ENCODE results near the gene ZBTB9.
"Not testable (repeated sequence)": the region's sequence is repeated elsewhere in the genome, so short reads cannot be mapped to it uniquely, and the experiment has no call there.

ZBTB9 gene

GRCh38 chr6:33483678-33484077 lies 29.3 kb downstream of the ZBTB9 start:
- Histone ChIP-seq H3K4me2 (no peak overlapping the region), H3K4me1 (no peaks in the 10 kb centered on the region), H3K36me3 (no peaks in the 10 kb centered on the region), H3K9ac (no peak overlapping the region), H3K9me3 (replicated peaks in 1 of 11) (peaks cover 0 to 13% (median 0%) of the 10 kb centered on the region in 11 experiments; a peak in 4 of 22 replicates), H3K27ac (no peak overlapping the region), H3K27me3 (no peaks in the 10 kb centered on the region), H3K4me3 (no peak overlapping the region), H4K20me1 (no peaks in the 10 kb centered on the region)
- no peak for TF ChIP-seq Cebpa-rat (IDR thresholded peaks at IDR 0.05)

DNA sequence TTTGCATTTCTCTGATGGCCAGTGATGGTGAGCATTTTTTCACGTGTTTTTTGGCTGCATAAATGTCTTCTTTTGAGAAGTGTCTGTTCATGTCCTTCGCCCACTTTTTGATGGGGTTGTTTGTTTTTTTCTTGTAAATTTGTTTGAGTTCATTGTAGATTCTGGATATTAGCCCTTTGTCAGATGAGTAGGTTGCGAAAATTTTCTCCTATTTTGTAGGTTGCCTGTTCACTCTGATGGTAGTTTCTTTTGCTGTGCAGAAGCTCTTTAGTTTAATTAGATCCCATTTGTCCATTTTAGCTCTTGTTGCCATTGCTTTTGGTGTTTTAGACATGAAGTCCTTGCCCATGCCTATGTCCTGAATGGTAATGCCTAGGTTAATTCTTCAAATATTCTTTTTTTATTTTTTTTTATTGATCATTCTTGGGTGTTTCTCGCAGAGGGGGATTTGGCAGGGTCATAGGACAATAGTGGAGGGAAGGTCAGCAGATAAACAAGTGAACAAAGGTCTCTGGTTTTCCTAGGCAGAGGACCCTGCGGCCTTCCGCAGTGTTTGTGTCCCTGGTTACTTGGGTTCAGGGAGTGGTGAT lies 30.4 kb downstream of the ZBTB9 start:
- peaks cover 0 to 13% (median 0%) of the 10 kb centered on the region in 11 experiments; a peak in 4 of 22 replicates for H3K9me3 ChIP-seq (replicated peaks in 1 of 11)
- not testable (repeated sequence) for H3K4me3 ChIP-seq, H3K27me3 ChIP-seq, H3K36me3 ChIP-seq, H4K20me1 ChIP-seq, H3K9ac ChIP-seq, H3K27ac ChIP-seq, H3K4me1 ChIP-seq, H3K4me2 ChIP-seq

DNA sequence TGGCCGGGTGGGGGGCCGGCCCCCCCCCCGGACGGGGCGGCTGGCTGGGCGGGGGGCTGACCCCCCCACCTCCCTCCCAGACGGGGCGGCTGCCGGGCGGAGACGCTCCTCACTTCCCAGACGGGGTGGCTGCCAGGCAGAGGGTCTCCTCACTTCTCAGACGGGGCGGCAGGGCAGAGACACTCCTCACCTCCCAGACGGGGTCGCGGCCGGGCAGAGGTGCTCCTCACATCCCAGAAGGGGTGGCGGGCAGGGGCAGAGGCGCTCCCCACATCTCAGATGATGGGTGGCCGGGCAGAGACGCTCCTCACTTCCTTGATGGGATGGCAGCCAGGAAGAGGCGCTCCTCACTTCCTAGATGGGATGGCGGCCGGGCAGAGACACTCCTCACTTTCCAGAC lies 31.3 kb downstream of the ZBTB9 start:
- H3K27me3 ChIP-seq, H3K4me2 ChIP-seq, H3K36me3 ChIP-seq: not testable (repeated sequence)

DNA sequence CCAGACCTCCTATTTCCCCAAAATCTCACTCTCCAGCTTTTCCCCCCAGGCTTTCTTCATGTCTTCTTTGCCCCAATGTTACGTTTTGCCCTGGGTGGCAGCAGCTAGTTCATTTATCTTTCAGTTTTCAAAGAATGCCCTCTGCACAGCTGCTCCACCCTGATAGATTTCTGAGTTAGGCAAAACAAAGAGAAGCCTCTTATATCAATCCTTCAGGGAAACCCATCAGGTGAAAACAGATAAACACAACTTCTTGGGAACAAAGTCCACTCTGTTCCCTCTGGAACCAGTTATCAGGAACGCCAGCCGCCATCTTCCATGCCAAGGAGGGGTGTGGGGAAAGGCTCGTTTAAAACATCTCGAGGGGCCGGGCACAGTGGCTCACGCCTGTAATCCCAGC lies 34.0 kb downstream of the ZBTB9 start:
- no peaks in the 10 kb centered on the region for H3K4me1 ChIP-seq
- H3K4me3 ChIP-seq: no peak overlapping the region
- H3K27me3 ChIP-seq: no peaks in the 10 kb centered on the region
- H3K36me3 ChIP-seq: no peaks in the 10 kb centered on the region
- no peak for TF ChIP-seq Cebpa-rat (IDR thresholded peaks at IDR 0.05)
- H3K27ac ChIP-seq: no peak overlapping the region
- H3K9me3 ChIP-seq (replicated peaks in 1 of 11): peaks cover 0 to 13% (median 0%) of the 10 kb centered on the region in 11 experiments; a peak in 4 of 22 replicates
- no peaks in the 10 kb centered on the region for H4K20me1 ChIP-seq
- no peak overlapping the region for H3K4me2 ChIP-seq
- no peak overlapping the region for H3K9ac ChIP-seq

More for the DNA sequence above, 31.3 kb downstream of the ZBTB9 start:
- not testable (repeated sequence) for H3K27ac ChIP-seq, H3K9ac ChIP-seq, H3K4me1 ChIP-seq, H3K4me3 ChIP-seq, H4K20me1 ChIP-seq
- peaks cover 0 to 13% (median 0%) of the 10 kb centered on the region in 11 experiments; a peak in 4 of 22 replicates for H3K9me3 ChIP-seq (replicated peaks in 1 of 11)

DNA sequence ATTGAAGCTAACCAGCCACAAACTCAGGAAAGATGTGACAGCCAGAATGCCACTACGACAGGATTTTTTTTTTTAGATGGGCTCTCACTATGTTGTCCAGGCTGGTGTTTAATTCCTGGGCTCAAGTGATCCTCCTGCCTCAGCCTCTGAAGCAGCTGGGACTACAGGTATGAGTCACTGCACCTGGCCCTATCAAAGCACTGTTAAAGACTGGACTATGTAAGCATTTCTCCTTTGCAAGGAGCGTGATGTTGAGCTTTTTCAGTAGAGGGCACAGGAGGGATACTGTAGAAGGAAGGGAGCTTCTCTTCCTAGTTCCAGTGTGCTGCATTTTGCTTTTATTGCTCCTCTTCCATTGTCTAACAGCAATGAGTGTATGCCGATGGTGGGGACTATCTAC lies 35.8 kb downstream of the ZBTB9 start:
- H3K27ac ChIP-seq: no peak overlapping the region

DNA sequence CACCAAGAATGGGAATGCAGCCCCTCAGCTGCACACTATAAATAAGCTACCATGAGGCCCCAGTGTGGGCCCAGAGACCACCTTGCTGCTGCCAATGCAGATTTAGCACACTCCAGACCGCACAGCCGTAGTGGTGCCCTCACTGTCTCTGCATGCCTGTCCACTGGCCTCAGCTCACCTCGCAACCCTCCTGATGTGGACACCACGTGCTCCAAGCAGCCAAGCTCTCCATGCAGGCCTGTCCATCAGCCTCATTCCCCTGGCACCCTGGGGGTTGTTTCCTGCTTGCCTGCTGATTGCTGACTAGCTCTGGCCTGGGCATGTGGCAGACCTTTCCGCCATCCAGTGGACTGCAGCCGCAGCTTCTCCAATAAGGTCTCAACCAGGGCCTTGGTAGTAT lies 36.2 kb downstream of the ZBTB9 start:
- Histone ChIP-seq H4K20me1 (no peaks in the 10 kb centered on the region), H3K9ac (no peak overlapping the region), H3K27ac (no peak overlapping the region), H3K27me3 (no peaks in the 10 kb centered on the region), H3K4me3 (no peak overlapping the region), H3K4me2 (no peak overlapping the region), H3K9me3 (replicated peaks in 1 of 11) (peaks cover 0 to 10% (median 0%) of the 10 kb centered on the region in 11 experiments; a peak in 4 of 22 replicates), H3K36me3 (no peaks in the 10 kb centered on the region), H3K4me1 (no peaks in the 10 kb centered on the region)
- no peak for TF ChIP-seq Cebpa-rat (IDR thresholded peaks at IDR 0.05)

More for the DNA sequence above, 35.8 kb downstream of the ZBTB9 start:
- Histone ChIP-seq H3K36me3 (no peaks in the 10 kb centered on the region), H4K20me1 (no peaks in the 10 kb centered on the region), H3K4me1 (no peaks in the 10 kb centered on the region), H3K27me3 (no peaks in the 10 kb centered on the region), H3K9ac (no peak overlapping the region), H3K9me3 (replicated peaks in 1 of 11) (peaks cover 0 to 13% (median 0%) of the 10 kb centered on the region in 11 experiments; a peak in 4 of 22 replicates), H3K4me2 (no peak overlapping the region), H3K4me3 (no peak overlapping the region)
- no peak for TF ChIP-seq Cebpa-rat (IDR thresholded peaks at IDR 0.05)

- H3K9me3 ChIP-seq (replicated peaks in 1 of 11): no peaks in the 10 kb centered on the region
- no peaks in the 10 kb centered on the region for H4K20me1 ChIP-seq
- H3K27me3 ChIP-seq: no peaks in the 10 kb centered on the region
- H3K4me1 ChIP-seq: no peaks in the 10 kb centered on the region
- no peak for TF ChIP-seq Cebpa-rat (IDR thresholded peaks at IDR 0.05)
- H3K4me2 ChIP-seq: no peak overlapping the region
- no peaks in the 10 kb centered on the region for H3K36me3 ChIP-seq
- H3K4me3 ChIP-seq: no peak overlapping the region
- no peak overlapping the region for H3K27ac ChIP-seq
- no peak overlapping the region for H3K9ac ChIP-seq
These were observed 37.7 kb downstream of the ZBTB9 start for GRCh38 chr6:33492093-33492492.

- H3K4me3 ChIP-seq: no peak overlapping the region
- TF ChIP-seq Cebpa-rat (IDR thresholded peaks at IDR 0.05): no peak
- no peaks in the 10 kb centered on the region for H3K36me3 ChIP-seq
- H3K9me3 ChIP-seq (replicated peaks in 1 of 11): peaks cover 0 to 12% (median 7%) of the 10 kb centered on the region in 11 experiments; a peak in 11 of 22 replicates
- H3K4me1 ChIP-seq: no peaks in the 10 kb centered on the region
- H3K9ac ChIP-seq: no peak overlapping the region
- H3K27me3 ChIP-seq: no peaks in the 10 kb centered on the region
- H4K20me1 ChIP-seq: no peaks in the 10 kb centered on the region
- H3K27ac ChIP-seq: no peak overlapping the region
- no peak overlapping the region for H3K4me2 ChIP-seq
These were observed 42.8 kb downstream of the ZBTB9 start for GRCh38 chr6:33497157-33497556.

- no peak overlapping the region for H3K4me3 ChIP-seq
- H3K4me2 ChIP-seq: no peak overlapping the region
- H3K9ac ChIP-seq: no peak overlapping the region
- H3K4me1 ChIP-seq: peaks cover 0 to 8% (median 0%) of the 10 kb centered on the region in 10 experiments; a peak in 3 of 20 replicates
- H3K9me3 ChIP-seq (replicated peaks in 1 of 11): peaks cover 19 to 40% (median 33%) of the 10 kb centered on the region in 11 experiments
- H3K36me3 ChIP-seq: no peaks in the 10 kb centered on the region
- H4K20me1 ChIP-seq: no peaks in the 10 kb centered on the region
- no peaks in the 10 kb centered on the region for H3K27me3 ChIP-seq
- H3K27ac ChIP-seq: no peak overlapping the region
- TF ChIP-seq Cebpa-rat (IDR thresholded peaks at IDR 0.05): no peak
These were observed 48.1 kb downstream of the ZBTB9 start for GRCh38 chr6:33502486-33502885.

GRCh38 chr6:33504486-33504885 lies 50.1 kb downstream of the ZBTB9 start:
- Histone ChIP-seq H3K36me3 (no peaks in the 10 kb centered on the region), H3K9ac (no peak overlapping the region), H4K20me1 (no peaks in the 10 kb centered on the region; a peak in 1 of 22 replicates), H3K4me1 (peaks cover 12 to 23% (median 15%) of the 10 kb centered on the region in 10 experiments), H3K9me3 (replicated peaks in 1 of 11) (peaks cover 19 to 29% (median 26%) of the 10 kb centered on the region in 11 experiments), H3K4me3 (no peak overlapping the region), H3K27ac (no peak overlapping the region), H3K27me3 (peaks cover 0 to 7% (median 0%) of the 10 kb centered on the region in 11 experiments; a peak in 3 of 22 replicates), H3K4me2 (no peak overlapping the region)
- TF ChIP-seq Cebpa-rat (IDR thresholded peaks at IDR 0.05): no peak

All from BLaER1 treated with 17β-estradiol and CSF1 and Interleukin-3, amounts not matched to agents 10 nM and 100 nM (cell line).